G401 (cell line): ENCODE measurements around the gene FAM163B. TPM values are rescaled to one million over a fixed set of nuclear protein-coding genes. Genes with fewer than 3 reads are reported as not detected.
"Not testable (repeated sequence)": the region's sequence is repeated elsewhere in the genome, so short reads cannot be mapped to it uniquely, and the experiment has no call there.

Experiments
- DNase-seq: peaks from one replicate; pipeline ENCODE4 v3.0.0-alpha.2; 2015; ENCODE audit warnings: low spot score
- in situ Hi-C: cut with HindIII; loops from 2 replicates; pipeline ENCODE4 v1.10.0; 2016; ENCODE audit warnings: low sequenced_read_pairs, mixed read lengths
- total RNA-seq: library from RNA; depleted of rRNA; stranded (reverse); fragments of >200 nt; shearing (Covaris generic); gene quantifications from 2 replicates; pipeline ENCODE4 v1.2.3, GENCODE V29; 2014

FAM163B gene
- total RNA-seq, 1 experiment from 2014 or later = not detected

GRCh38 chr9:133575186-133576030 is 33.8 kb downstream of the FAM163B start:
- in situ Hi-C loops = no loop called here

DNA sequence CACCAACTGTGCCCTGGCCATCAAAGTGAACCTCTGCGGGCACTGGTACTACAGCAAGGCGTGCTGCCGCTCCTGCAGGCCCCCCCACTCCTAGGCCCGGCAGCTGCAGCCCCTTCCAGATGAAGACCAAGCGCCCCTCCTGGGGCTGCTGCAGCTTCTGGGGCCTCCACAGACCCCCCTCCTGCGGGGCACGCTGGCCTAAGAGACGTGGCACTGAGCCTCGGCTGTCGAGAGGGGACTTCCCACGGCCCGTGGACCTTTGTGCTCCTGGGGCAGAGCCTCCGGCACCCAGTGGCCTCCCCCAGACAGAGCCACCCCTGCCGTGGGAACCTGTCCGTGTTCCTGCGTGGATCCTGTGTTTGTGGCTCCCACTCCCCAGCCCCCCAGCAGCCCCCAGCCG is 34.4 kb downstream of the FAM163B start:
- no peak for DNase-seq
- in situ Hi-C loops = no loop called here

More at GRCh38 chr9:133575186-133576030, 33.8 kb downstream of the FAM163B start:
- no peak for DNase-seq

DNA sequence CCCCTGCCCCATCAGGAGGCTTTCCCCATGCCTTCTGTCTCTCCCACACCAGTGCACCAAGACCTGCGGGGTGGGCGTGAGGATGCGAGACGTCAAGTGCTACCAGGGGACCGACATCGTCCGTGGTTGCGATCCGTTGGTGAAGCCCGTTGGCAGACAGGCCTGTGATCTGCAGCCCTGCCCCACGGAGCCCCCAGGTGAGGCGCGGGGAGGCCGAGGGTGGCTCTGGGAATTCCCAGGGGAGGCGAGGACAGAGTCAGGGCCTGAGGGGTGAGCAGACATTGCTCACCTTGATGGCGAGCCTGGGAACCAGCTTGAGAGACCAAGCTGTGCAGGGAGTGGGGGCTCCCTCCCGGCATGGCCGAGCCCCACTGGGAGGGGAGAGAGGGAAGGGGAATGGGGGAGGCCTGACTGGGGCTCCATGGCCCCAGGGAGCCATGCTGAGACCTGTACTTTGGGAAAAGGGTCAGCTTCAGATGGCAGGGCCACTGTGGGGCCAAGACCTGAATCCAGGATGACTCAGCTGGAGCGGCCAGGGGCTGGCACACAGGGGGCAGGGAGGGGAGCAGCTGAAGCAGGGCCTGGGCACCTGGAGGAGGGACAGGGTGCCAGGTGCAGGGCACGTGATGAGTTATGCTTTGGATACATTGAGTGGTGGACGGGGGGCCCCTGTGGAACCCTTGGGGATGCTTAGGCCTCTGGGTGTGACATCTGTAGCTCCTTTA is 35.2 kb downstream of the FAM163B start:
- no peak for DNase-seq
- in situ Hi-C loops = no loop called here

DNA sequence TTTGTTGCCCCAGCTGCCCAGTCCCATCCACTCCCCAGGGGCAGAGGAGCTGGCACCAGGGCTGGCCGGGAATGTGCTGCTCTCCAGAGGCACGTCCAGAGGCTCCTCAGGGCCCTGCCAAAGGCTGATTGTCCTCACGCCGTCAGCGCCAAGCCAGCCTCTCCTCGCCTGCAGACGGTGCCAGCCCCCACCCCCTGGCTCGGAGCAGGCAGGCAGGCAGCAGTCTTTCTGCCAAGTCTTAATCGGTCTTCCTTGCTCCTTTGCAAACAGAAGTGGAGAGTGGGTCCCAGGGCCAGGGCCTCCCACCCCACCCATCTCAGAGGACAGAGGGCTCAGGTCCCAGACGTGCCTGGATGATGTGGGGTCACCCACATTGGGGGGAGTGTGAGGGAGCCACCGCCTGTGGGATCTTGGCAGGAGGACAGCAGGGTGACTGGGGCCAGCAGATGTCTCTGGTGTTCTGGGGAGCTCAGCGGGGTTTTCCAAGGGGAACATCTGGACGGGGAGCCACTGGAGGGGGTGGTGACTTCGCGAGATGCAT is 36.3 kb downstream of the FAM163B start:
- DNase-seq = peak; percentile 10
- in situ Hi-C loops = no loop called here

DNA sequence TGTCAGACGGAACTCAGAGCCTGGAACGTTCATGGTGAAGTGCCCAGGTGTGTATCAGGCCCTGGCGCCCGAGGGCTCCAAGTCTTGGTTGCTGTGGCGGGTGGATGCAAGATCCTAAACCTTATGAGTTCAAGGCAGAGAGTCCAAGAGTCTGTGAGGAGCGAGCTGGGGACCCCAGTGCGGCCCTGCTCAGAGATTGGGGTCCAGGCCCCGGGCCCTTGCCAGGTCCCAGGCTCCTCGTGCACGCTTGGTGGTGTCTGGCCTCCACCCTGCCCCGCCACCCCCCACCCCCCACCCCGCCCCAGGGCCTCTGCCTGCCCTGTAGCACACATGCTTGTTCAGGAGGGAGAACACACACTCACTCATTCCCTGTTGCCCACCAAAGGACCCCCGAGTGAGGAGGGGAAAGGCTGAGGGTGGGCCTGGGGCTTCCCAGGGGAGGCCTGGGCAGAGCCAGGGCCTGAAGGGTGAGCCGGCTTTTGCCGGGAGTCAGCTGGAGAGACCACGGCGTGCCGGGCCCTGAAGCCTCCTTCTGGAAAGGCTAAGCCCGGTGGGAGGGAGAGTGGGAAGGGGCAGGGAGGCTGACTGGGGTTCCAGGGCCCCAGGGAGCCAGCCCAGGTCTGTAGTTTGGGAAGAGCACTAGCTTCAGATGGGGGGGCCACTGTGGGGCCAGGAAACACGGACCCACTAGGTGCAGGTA is 37.1 kb downstream of the FAM163B start:
- DNase-seq = no peak
- in situ Hi-C loops = no loop called here

DNA sequence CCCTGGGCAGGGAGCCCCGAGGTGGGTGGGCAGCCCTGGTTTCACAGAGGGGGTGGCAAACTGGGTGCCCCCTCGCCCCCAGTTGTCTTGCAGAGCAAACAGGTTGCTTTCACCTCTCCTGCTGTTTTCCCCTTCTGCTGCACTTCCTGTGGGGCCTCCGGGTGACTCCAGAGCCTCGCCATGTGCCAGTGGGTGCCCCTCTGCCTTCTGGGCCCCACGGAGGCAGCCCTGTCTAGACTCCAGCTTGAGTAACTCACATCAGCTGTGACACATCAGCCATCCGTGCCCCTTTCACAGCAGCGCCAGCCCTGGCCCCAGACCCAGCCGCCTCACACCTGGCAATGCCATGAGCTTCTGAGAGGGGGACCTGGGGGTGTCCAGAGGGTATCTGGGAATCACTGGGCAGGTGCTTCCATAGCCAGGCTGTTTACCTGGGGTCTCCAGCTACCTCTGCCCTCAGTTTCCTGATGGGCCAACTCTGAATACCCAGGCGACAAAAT is 37.7 kb downstream of the FAM163B start:
- in situ Hi-C loops = no loop called here
- no peak for DNase-seq

DNA sequence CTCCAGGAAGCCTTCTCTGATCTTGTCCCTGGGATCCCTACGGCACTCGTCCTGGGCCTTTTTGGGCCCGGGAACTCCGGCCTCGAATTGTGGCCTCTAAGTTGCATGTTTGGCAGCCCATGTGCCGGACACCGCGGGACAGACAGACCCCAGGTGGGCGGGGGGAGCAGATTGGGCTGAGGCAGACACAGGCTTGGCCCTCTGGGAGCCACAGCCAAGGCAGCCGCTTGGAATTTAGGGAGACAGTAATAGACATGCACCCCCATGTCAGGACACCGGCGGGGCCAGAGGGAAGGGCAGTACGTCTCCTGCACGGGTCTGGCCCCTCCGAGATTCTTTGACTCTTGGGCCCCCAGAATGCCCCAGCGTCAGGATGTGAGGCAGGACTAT is 38.5 kb downstream of the FAM163B start:
- no peak for DNase-seq
- in situ Hi-C loops = no loop called here

GRCh38 chr9:133569891-133570690 is 39.1 kb downstream of the FAM163B start:
- DNase-seq = peak; percentile 81
- in situ Hi-C loops = no loop called here

GRCh38 chr9:133569121-133569785 is 39.9 kb downstream of the FAM163B start:
- in situ Hi-C loops = no loop called here
- peak; percentile 59 for DNase-seq

GRCh38 chr9:133568186-133568585 is 41.0 kb downstream of the FAM163B start:
- in situ Hi-C loops = no loop called here
- no peak for DNase-seq

GRCh38 chr9:133566817-133567216 is 42.4 kb downstream of the FAM163B start:
- in situ Hi-C loops = no loop called here
- DNase-seq = no peak

DNA sequence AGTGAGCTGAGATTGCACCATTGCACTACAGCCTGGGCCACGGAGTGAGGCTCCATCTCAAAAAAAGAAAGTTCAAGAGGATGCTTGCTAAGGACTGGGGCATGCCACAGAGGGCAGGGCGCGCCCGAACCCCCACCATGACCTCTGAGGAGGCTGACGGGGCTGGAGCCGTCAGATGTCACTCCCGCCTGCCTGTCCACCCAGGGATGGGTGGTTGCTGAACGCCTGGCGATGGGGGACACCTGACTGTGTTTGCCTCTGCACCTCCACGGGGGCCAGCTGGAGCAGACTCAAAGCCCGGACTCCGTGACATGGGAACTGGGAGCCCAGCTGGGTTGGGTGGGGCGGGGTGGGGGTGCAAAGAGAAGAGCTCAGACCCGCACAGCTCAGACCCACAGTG is 42.8 kb downstream of the FAM163B start:
- DNase-seq = no peak
- in situ Hi-C loops = no loop called here

- DNase-seq = no peak
- in situ Hi-C loops = no loop called here
Measured at GRCh38 chr9:133564451-133565116, 44.6 kb downstream of the FAM163B start.

- in situ Hi-C loops, DNase-seq: not testable (repeated sequence)
Measured at GRCh38 chr9:133563814-133564213, 45.4 kb downstream of the FAM163B start.

GRCh38 chr9:133563291-133563796 is 45.8 kb downstream of the FAM163B start:
- no peak for DNase-seq
- in situ Hi-C loops = no loop called here

- in situ Hi-C loops = no loop called here
- DNase-seq = no peak
Measured at GRCh38 chr9:133562611-133563290, 46.4 kb downstream of the FAM163B start.

DNA sequence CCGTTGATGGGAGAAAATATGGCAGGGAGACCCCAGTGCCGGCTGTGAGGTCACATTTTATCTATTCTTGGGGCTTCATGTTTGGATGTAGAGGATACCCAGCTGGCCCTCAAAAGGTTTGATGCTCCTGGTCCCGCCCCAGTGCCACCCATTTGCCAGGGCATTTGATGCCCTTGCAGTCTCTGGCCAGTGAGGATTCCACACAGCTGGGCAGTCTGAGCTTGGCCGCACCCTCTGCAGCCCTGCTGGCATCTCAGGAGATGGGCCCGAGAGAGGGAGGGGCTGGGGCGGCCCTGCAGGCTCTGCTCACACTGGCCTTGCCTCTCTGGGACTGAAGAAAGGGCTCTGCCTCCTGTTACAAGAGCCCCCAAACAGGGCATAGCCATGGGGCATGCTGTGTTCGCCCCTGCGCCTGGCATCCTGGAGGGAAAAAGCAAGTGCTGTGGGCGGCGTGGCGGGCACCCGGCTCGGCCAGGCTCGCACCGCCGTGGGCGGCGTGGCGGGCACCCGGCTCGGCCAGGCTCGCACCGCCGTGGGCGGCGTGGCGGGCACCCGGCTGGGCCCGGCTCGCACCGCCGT is 47.1 kb downstream of the FAM163B start:
- DNase-seq = no peak
- in situ Hi-C loops = no loop called here
